A673 (cell line): Measurements from ENCODE around the gene RAB28. TPM values are rescaled to one million over a fixed set of nuclear protein-coding genes. Genes with fewer than 3 reads are reported as not detected.

Experiments used
- BruUV-seq: library from RNA; stranded (reverse); fragments of 400-500 nt; replicated peaks from 2 replicates; lab custom pipeline; 2021; lab: Mats Ljungman, UMichigan
- CTCF ChIA-PET: fragments of 300-600 bp; sonication (Branson Sonifier 250); formaldehyde crosslinking; loops from one replicate; lab custom pipeline; 2022; ENCODE audit warnings: antibody characterized with exemption; lab: Charles Lee
- POLR2A ChIA-PET: fragments of 300-600 bp; sonication (Branson Sonifier 250); formaldehyde crosslinking; loops from one replicate; lab custom pipeline; 2022; ENCODE audit warnings: antibody characterized with exemption; ENCODE audit not compliant: low non-redundant PET; lab: Charles Lee
- DNase-seq: peaks from one replicate; pipeline ENCODE4 v3.0.0-alpha.2; 2015; ENCODE audit warnings: low spot score
- H3K27ac ChIP-seq: fragments of 200-600 bp; sonication (generic); 2 replicates; pipeline ENCODE4 v1.5.1; 2016; ENCODE audit warnings: mixed run types, low read depth, mild to moderate bottlenecking, mixed read lengths, antibody characterized with exemption, low read length; ENCODE audit not compliant: poor library complexity, severe bottlenecking
- H3K27me3 ChIP-seq: fragments of 200-600 bp; sonication (generic); replicated peaks from 2 replicates; pipeline ENCODE4 v1.6.1; 2017; ENCODE audit warnings: mixed run types, low read depth, mild to moderate bottlenecking, mixed read lengths, antibody characterized with exemption, low read length; ENCODE audit not compliant: insufficient read depth, poor library complexity
- H3K36me3 ChIP-seq: fragments of 200-600 bp; sonication (generic); 2 replicates; pipeline ENCODE4 v1.6.1; 2016; ENCODE audit warnings: mixed run types, mild to moderate bottlenecking, mixed read lengths, antibody characterized with exemption, low read length; ENCODE audit not compliant: insufficient read depth, poor library complexity, severe bottlenecking
- H3K4me1 ChIP-seq: fragments of 200-600 bp; sonication (generic); 2 replicates; pipeline ENCODE4 v1.6.1; 2017; ENCODE audit warnings: mixed run types, mild to moderate bottlenecking, mixed read lengths, antibody characterized with exemption, low read length; ENCODE audit not compliant: insufficient read depth, poor library complexity, severe bottlenecking
- H3K4me3 ChIP-seq: fragments of 200-600 bp; sonication (generic); 2 replicates; pipeline ENCODE4 v1.5.1; 2016; ENCODE audit warnings: low read depth, mixed run types, mild to moderate bottlenecking, mixed read lengths, low read length; ENCODE audit not compliant: poor library complexity, severe bottlenecking
- H3K9me3 ChIP-seq: fragments of 200-600 bp; sonication (generic); 2 replicates; pipeline ENCODE4 v1.6.1; 2016; ENCODE audit warnings: mixed run types, low read depth, mild to moderate bottlenecking, mixed read lengths, antibody characterized with exemption, low read length; ENCODE audit not compliant: poor library complexity, severe bottlenecking
- CTCF ChIP-seq: fragments of 300-800, 200-600 bp; sonication (generic); conservative IDR thresholded peaks from 2 replicates; pipeline ENCODE4 v1.5.1; 2017; ENCODE audit warnings: low read depth, mild to moderate bottlenecking, antibody characterized with exemption, low read length, moderate library complexity, mixed read lengths
- EZH2 ChIP-seq: fragments of 200-600 bp; sonication (generic); IDR thresholded peaks from 2 replicates; pipeline ENCODE4 v1.6.1; 2017; ENCODE audit warnings: borderline replicate concordance, low read depth, mild to moderate bottlenecking, mixed read lengths, antibody characterized with exemption, low read length; ENCODE audit not compliant: poor library complexity, severe bottlenecking
- intact Hi-C: fragments of 100-400 bp; cut with micrococcal nuclease; formaldehyde crosslinking; loops from one replicate; pipeline ENCODE4 v1.10.0; 2022; ENCODE audit not compliant: unreplicated experiment
- total RNA-seq: library from RNA; stranded (reverse); gene quantifications from 2 replicates; pipeline ENCODE4 v1.2.3, GENCODE V29; 2021

RAB28 gene
- total RNA-seq, 1 experiment from 2014 or later = 22.6 TPM

GRCh38 chr4:13359809-13360208 is 124.3 kb downstream of the RAB28 start:
- DNase-seq = no peak
- ChIA-PET POLR2A (no interaction called here), CTCF (no interaction called here)
- Histone ChIP-seq H3K4me1 (no peaks in the 10 kb centered on the region), H3K4me3 (no peak overlapping the region), H3K36me3 (no peaks in the 10 kb centered on the region), H3K27ac (no peak overlapping the region), H3K27me3 (no peaks in the 10 kb centered on the region), H3K9me3 (no peaks in the 10 kb centered on the region)
- TF ChIP-seq CTCF (no peak), EZH2 (no peak)
- intact Hi-C loops = no loop called here
- BruUV-seq = no TSS peak

- intact Hi-C loops = no loop called here
- Histone ChIP-seq H3K27me3 (no peaks in the 10 kb centered on the region), H3K27ac (no peak overlapping the region), H3K9me3 (no peaks in the 10 kb centered on the region), H3K4me3 (no peak overlapping the region), H3K4me1 (no peaks in the 10 kb centered on the region), H3K36me3 (no peaks in the 10 kb centered on the region)
- no TSS peak for BruUV-seq
- CTCF ChIA-PET = no interaction called here
- POLR2A ChIA-PET = no interaction called here
- no peak for DNase-seq
- TF ChIP-seq EZH2 (no peak), CTCF (no peak)
Measured at GRCh38 chr4:13355111-13355880, 128.8 kb downstream of the RAB28 start.

GRCh38 chr4:13349096-13349495 is 135.0 kb downstream of the RAB28 start:
- Histone ChIP-seq H3K4me3 (no peak overlapping the region), H3K27ac (no peak overlapping the region), H3K4me1 (no peaks in the 10 kb centered on the region), H3K36me3 (no peaks in the 10 kb centered on the region), H3K27me3 (no peaks in the 10 kb centered on the region), H3K9me3 (no peaks in the 10 kb centered on the region)
- DNase-seq = no peak
- ChIA-PET CTCF (no interaction called here), POLR2A (no interaction called here)
- intact Hi-C loops = no loop called here
- no peak for TF ChIP-seq EZH2
- TF ChIP-seq CTCF = no peak
- no TSS peak for BruUV-seq
